Endothelial cell of umbilical vein (primary cell): ENCODE measurements around the gene AKNAD1. TPM values are rescaled to one million over a fixed set of nuclear protein-coding genes. Genes with fewer than 3 reads are reported as not detected.

Source experiments
- BruUV-seq: library from RNA; stranded (reverse); fragments of 400-500 nt; replicated peaks from 2 replicates; lab custom pipeline; 2021; lab: Mats Ljungman, UMichigan
- CTCF ChIA-PET: fragments of 300-600, 350-600 bp; sonication (Branson Sonifier 250); formaldehyde crosslinking; loops from one replicate; lab custom pipeline; 2021; ENCODE audit warnings: antibody characterized with exemption, inconsistent platforms; lab: Charles Lee
- POLR2A ChIA-PET: fragments of 300-600, 350-600 bp; sonication (Branson Sonifier 250); formaldehyde crosslinking; loops from one replicate; lab custom pipeline; 2021; ENCODE audit warnings: antibody characterized with exemption, inconsistent platforms; lab: Charles Lee
- DNase-seq: peaks from one replicate; pipeline ENCODE4 v3.0.0-alpha.2; 2011; ENCODE audit warnings: low read depth, low spot score
- FAIRE-seq: peaks from 2 replicates; lab custom pipeline; 2011; peaks lifted over from hg19 to GRCh38; lab: Jason Lieb, UNC
- H2AFZ ChIP-seq: 2 replicates; pipeline ENCODE4 v1.6.0; 2012; ENCODE audit warnings: low read depth, low read length, control low read depth, inconsistent platforms
- H3K27ac ChIP-seq: 2 replicates; pipeline ENCODE4 v1.5.1; 2011; ENCODE audit warnings: low read depth, mild to moderate bottlenecking, control low read depth, low read length, moderate library complexity; ENCODE audit not compliant: insufficient read depth
- H3K27me3 ChIP-seq, 2 experiments: 2 replicates each; pipeline versions ENCODE4 v1.6.0 to v1.6.1; 2011; ENCODE audit warnings: low read length in 2 of 2, mixed read lengths in 1 of 2; ENCODE audit not compliant: control insufficient read depth in 2 of 2, insufficient read depth in 2 of 2
- H3K36me3 ChIP-seq, 2 experiments: 2 replicates in 1 of 2; 3 replicates in 1 of 2; pipeline ENCODE4 v1.5.1; 2011; ENCODE audit warnings: low read length in 2 of 2, mild to moderate bottlenecking in 1 of 2, moderate library complexity in 1 of 2; ENCODE audit not compliant: control insufficient read depth in 2 of 2, insufficient read depth in 2 of 2; ENCODE audit errors: extremely low read depth in 1 of 2
- H3K4me1 ChIP-seq: 3 replicates; pipeline ENCODE4 v1.5.1; 2011; ENCODE audit warnings: mild to moderate bottlenecking, low read length; ENCODE audit not compliant: control insufficient read depth, insufficient read depth; ENCODE audit errors: extremely low read depth
- H3K4me2 ChIP-seq: 2 replicates; pipeline ENCODE4 v1.6.1; 2011; ENCODE audit warnings: low read length, control low read depth, mixed read lengths; ENCODE audit not compliant: insufficient read depth
- H3K4me3 ChIP-seq, 3 experiments: fragments of 200-600 bp in 1 of 3; sonication (generic), shearing (Covaris generic) in 1 of 3; replicated peaks in 1 of 3; 2 replicates each; pipeline ENCODE4 v1.5.1; 2011 to 2016; ENCODE audit warnings: control low read depth in 3 of 3, low read length in 3 of 3, mild to moderate bottlenecking in 2 of 3, inconsistent platforms in 1 of 3, low read depth in 1 of 3, moderate library complexity in 1 of 3; ENCODE audit not compliant: insufficient read depth in 1 of 3
- H3K79me2 ChIP-seq: 2 replicates; pipeline ENCODE4 v1.6.0; 2012; ENCODE audit warnings: low read length, inconsistent platforms; ENCODE audit not compliant: control insufficient read depth, insufficient read depth
- H3K9ac ChIP-seq: replicated peaks from 2 replicates; pipeline ENCODE3; 2011; ENCODE audit warnings: low read length, control low read depth; ENCODE audit not compliant: insufficient read depth; ENCODE audit errors: extremely low read depth
- H3K9me1 ChIP-seq: replicated peaks from 3 replicates; pipeline ENCODE4 v1.6.0; 2011; ENCODE audit warnings: mild to moderate bottlenecking, low read length; ENCODE audit not compliant: control insufficient read depth, insufficient read depth; ENCODE audit errors: extremely low read depth
- H3K9me3 ChIP-seq: replicated peaks from 2 replicates; pipeline ENCODE4 v1.5.1; 2012; ENCODE audit warnings: low read length, inconsistent platforms; ENCODE audit not compliant: control insufficient read depth, insufficient read depth
- H4K20me1 ChIP-seq: replicated peaks from 2 replicates; pipeline ENCODE3; 2011; ENCODE audit warnings: mild to moderate bottlenecking, low read length; ENCODE audit not compliant: control insufficient read depth, insufficient read depth; ENCODE audit errors: extremely low read depth
- EZH2 ChIP-seq: IDR thresholded peaks from 2 replicates; pipeline ENCODE4 v1.6.1; 2012; ENCODE audit warnings: borderline replicate concordance, low read depth, mild to moderate bottlenecking, moderate library complexity, low read length, inconsistent platforms; ENCODE audit not compliant: severe bottlenecking
- FOS ChIP-seq: IDR thresholded peaks from 2 replicates; pipeline ENCODE4 v1.6.1; 2011; ENCODE audit warnings: mild to moderate bottlenecking, low read length, moderate library complexity, borderline replicate concordance; ENCODE audit not compliant: insufficient read depth
- GATA2 ChIP-seq: IDR thresholded peaks from 2 replicates; pipeline ENCODE4 v1.7.0; 2011; ENCODE audit warnings: low read depth, mild to moderate bottlenecking, moderate library complexity, mixed read lengths, low read length; ENCODE audit not compliant: insufficient read length, insufficient read depth
- JUN ChIP-seq: IDR thresholded peaks from 2 replicates; pipeline ENCODE4 v1.6.1; 2011; ENCODE audit warnings: borderline replicate concordance, low read depth; ENCODE audit not compliant: insufficient read length, insufficient read depth
- MYC ChIP-seq: IDR thresholded peaks from one replicate; pipeline ENCODE4 v1.6.1; 2011; ENCODE audit warnings: mild to moderate bottlenecking, low read depth, low read length
- POLR2A ChIP-seq: IDR thresholded peaks from 2 replicates; pipeline ENCODE4 v1.6.1; 2012; ENCODE audit warnings: low read depth, mild to moderate bottlenecking, control low read depth, low read length
- POLR2AphosphoS5 ChIP-seq: IDR thresholded peaks from 2 replicates; pipeline ENCODE4 v1.6.1; 2012; ENCODE audit warnings: low read depth, mild to moderate bottlenecking, control low read depth, low read length, moderate library complexity; ENCODE audit not compliant: insufficient read depth
- dilution Hi-C: fragments of 300-500 bp; cut with MboI; formaldehyde crosslinking; loops from one replicate; pipeline ENCODE4 v1.15.0; 2019; ENCODE audit warnings: low sequenced_read_pairs; ENCODE audit not compliant: extremely low pct_ligation_motif_present
- intact Hi-C: fragments of 100-400 bp; cut with micrococcal nuclease; formaldehyde crosslinking; loops from one replicate; pipeline ENCODE4 v1.10.0; 2022
- polyA plus RNA-seq, 4 experiments: library from polyadenylated mRNA; depleted of rRNA in 3 of 4; stranded (reverse) in 3 of 4; unstranded in 1 of 4; fragments of >200 nt; gene quantifications; 2 replicates each; pipeline versions ENCODE4 v1.2.1 to v1.2.3, GENCODE V29; 2011 to 2012; ENCODE audit warnings: missing spikeins in 1 of 4
- total RNA-seq: library from RNA; stranded (reverse); gene quantifications from 2 replicates; pipeline ENCODE4 v1.2.3, GENCODE V29; 2021
- TF ChIP-seq, protein P1 (sequence below), 2 donors: IDR thresholded peaks; 1 replicate in 1 of 2; 2 replicates in 1 of 2; pipeline ENCODE4 v1.5.1; 2011; ENCODE audit warnings: low read length in 2 of 2, mild to moderate bottlenecking in 2 of 2, moderate library complexity in 2 of 2, control low read depth in 1 of 2, inconsistent platforms in 1 of 2, low read depth in 1 of 2; ENCODE audit not compliant: insufficient read depth in 1 of 2; ENCODE audit errors: extremely low read depth in 1 of 2
- TF ChIP-seq, protein P2 (sequence below): IDR thresholded peaks from 2 replicates; pipeline ENCODE4 v1.6.1; 2011; ENCODE audit not compliant: insufficient read depth, insufficient read length

AKNAD1 gene
- total and polyA plus RNA-seq, 2 donors (not counting 3 experiments of a cell fraction or from before 2014, with no cell fraction given) = not detected

DNA sequence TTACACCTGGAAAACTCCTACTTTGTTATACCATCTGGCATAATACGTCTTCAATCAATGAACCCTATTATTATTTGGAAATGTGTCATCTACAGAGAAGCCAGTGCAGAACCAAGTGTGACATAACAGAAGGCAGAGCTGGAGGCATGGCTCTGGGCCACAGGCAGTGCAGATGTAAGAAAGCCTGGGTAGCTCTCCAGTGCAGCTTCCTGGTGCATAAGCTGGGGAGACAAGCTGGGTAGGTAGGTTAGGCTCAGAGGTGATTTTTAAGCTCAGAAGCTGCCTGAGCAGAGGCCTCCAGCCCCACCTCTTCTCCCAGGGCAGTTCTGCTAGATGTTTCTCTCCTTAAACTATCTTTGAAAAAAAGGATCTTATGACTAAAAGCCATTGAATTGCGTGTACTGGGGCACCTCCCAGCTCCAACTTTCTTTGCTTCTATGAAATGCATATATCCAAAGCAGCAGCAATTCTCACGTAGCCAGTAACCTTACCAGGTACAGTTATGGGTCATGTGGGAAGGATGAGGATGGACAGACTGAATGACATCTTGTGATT lies 30.7 kb downstream of the AKNAD1 start:
- POLR2A ChIA-PET = interaction anchor here (0.9 to 1.3 kb wide), 2 partner anchors 10 to 216 kb away, joined by 3 to 4 read pairs; partner anchors contain the start of gene WDR47

DNA sequence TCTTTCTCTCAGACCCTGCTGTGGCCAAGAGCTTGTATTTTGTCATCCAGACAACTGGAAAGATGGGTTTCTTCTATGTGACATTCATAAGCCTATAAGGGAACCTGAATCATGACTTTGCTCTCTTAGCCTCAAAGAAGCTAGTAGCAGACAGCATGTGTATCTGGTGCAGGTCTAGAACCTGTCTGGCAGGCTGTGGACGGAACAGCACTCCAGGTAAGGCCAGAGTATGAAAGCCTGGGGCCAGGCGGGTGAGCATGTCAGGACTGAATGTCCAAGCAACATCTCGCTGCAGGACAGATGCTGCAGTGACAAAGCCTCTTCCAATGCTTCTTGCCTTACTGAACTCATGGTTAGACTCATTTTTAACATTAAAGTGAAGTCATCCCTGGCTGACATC lies 32.8 kb downstream of the AKNAD1 start:
- Histone ChIP-seq H3K9me1 (no peaks in the 10 kb centered on the region), H2AFZ (no peak overlapping the region), H3K4me3 (no peak overlapping the region), H4K20me1 (no peaks in the 10 kb centered on the region), H3K27me3 (peaks cover 0 to 7% of the 10 kb centered on the region in 2 experiments), H3K4me2 (no peak overlapping the region), H3K9me3 (no peaks in the 10 kb centered on the region), H3K9ac (no peak overlapping the region), H3K4me1 (no peaks in the 10 kb centered on the region), H3K36me3 (no peaks in the 10 kb centered on the region), H3K79me2 (no peaks in the 10 kb centered on the region), H3K27ac (no peak overlapping the region)
- dilution Hi-C loops (no loop called here), intact Hi-C loops (no loop called here)
- ChIA-PET POLR2A (interaction anchor here (0.5 kb wide), 1 partner anchor 12 kb away, joined by 8 read pairs; no protein-coding TSS in a partner anchor), CTCF (interaction anchor here (1.5 to 11.0 kb wide), 2 partner anchors 73 to 80 kb away, joined by 4 to 247 read pairs; no protein-coding TSS in a partner anchor)
- BruUV-seq = no TSS peak
- FAIRE-seq (no peak), DNase-seq (no peak)
- TF ChIP-seq, protein P1, sequence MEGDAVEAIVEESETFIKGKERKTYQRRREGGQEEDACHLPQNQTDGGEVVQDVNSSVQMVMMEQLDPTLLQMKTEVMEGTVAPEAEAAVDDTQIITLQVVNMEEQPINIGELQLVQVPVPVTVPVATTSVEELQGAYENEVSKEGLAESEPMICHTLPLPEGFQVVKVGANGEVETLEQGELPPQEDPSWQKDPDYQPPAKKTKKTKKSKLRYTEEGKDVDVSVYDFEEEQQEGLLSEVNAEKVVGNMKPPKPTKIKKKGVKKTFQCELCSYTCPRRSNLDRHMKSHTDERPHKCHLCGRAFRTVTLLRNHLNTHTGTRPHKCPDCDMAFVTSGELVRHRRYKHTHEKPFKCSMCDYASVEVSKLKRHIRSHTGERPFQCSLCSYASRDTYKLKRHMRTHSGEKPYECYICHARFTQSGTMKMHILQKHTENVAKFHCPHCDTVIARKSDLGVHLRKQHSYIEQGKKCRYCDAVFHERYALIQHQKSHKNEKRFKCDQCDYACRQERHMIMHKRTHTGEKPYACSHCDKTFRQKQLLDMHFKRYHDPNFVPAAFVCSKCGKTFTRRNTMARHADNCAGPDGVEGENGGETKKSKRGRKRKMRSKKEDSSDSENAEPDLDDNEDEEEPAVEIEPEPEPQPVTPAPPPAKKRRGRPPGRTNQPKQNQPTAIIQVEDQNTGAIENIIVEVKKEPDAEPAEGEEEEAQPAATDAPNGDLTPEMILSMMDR (IDR thresholded peaks at IDR 0.05; ENCODE audit: extremely low read depth in 1 of 2, insufficient read depth in 1 of 2, low read depth in 1 of 2, low read length in 2 of 2) = no peak
- TF ChIP-seq, protein P2, sequence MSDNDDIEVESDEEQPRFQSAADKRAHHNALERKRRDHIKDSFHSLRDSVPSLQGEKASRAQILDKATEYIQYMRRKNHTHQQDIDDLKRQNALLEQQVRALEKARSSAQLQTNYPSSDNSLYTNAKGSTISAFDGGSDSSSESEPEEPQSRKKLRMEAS = no peak
- TF ChIP-seq GATA2 (no peak), MYC (no peak), POLR2AphosphoS5 (no peak), FOS (no peak), JUN (no peak), POLR2A (no peak), EZH2 (no peak)

More for the DNA sequence above, 30.7 kb downstream of the AKNAD1 start:
- intact Hi-C loops (no loop called here), dilution Hi-C loops (no loop called here)
- Histone ChIP-seq H3K9me1 (no peaks in the 10 kb centered on the region), H3K4me1 (peaks cover 21% of the 10 kb centered on the region), H3K27ac (no peak overlapping the region), H3K36me3 (no peaks in the 10 kb centered on the region), H3K9me3 (no peaks in the 10 kb centered on the region), H4K20me1 (no peaks in the 10 kb centered on the region), H3K79me2 (no peaks in the 10 kb centered on the region), H3K27me3 (peaks cover 0 to 7% of the 10 kb centered on the region in 2 experiments), H3K4me3 (no peak overlapping the region), H3K4me2 (no peak overlapping the region), H3K9ac (no peak overlapping the region), H2AFZ (no peak overlapping the region)
- CTCF ChIA-PET = interaction anchor here (0.8 to 11.0 kb wide), 7 partner anchors 9 to 313 kb away, joined by 3 to 247 read pairs (median 5); a partner anchor contains a TSS
- no TSS peak for BruUV-seq
- TF ChIP-seq GATA2 = no peak
- no peak for TF ChIP-seq EZH2
- TF ChIP-seq, protein P2 = no peak
- FAIRE-seq (no peak), DNase-seq (no peak)
